NCI-H2107 treated with DMSO at 0.1 percent for 48 hours (cell line): Measurements from ENCODE around the gene ABO.
"Not testable (repeated sequence)": the region's sequence is repeated elsewhere in the genome, so short reads cannot be mapped to it uniquely, and the experiment has no call there.

ENCODE experiments used
- DNase-seq: peaks from one replicate; lab custom pipeline; 2025; ENCODE audit not compliant: unreplicated experiment; lab: John Stamatoyannopoulos, UW

Gene ABO

GRCh38 chr9:133290751-133291302 lies 15.8 kb upstream of the ABO start:
- DNase-seq, result no peak

- no peak for DNase-seq
These were observed 11.5 kb upstream of the ABO start for GRCh38 chr9:133286523-133286922.

DNA sequence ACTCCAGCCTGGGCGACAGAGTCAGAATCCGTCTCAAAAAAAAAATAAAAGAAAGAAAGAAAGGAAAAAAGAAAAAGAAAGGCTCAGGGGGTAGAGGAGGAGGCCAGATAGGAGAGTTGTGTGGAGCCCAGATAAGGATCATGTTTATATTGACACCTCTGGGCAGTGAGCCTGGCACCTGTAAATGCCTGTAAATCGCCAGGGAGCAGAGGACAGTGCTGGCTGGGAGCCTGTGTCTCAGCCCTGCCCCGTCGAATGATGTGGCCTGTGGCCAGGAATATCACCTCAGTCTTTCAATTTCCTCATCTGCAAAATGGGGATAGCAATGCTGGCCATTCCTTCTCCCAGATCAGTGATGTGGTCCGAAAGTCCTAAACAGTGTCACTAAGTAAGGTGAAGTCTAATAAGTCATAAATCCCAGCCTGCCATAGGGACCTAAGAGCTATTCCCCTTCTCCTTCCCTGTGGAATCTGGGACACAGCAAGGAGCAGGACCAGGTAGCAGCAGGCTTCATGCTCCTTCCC lies 10.3 kb upstream of the ABO start:
- DNase-seq, result no peak

- DNase-seq, result no peak
These were observed 9.4 kb upstream of the ABO start for GRCh38 chr9:133284362-133284761.

DNA sequence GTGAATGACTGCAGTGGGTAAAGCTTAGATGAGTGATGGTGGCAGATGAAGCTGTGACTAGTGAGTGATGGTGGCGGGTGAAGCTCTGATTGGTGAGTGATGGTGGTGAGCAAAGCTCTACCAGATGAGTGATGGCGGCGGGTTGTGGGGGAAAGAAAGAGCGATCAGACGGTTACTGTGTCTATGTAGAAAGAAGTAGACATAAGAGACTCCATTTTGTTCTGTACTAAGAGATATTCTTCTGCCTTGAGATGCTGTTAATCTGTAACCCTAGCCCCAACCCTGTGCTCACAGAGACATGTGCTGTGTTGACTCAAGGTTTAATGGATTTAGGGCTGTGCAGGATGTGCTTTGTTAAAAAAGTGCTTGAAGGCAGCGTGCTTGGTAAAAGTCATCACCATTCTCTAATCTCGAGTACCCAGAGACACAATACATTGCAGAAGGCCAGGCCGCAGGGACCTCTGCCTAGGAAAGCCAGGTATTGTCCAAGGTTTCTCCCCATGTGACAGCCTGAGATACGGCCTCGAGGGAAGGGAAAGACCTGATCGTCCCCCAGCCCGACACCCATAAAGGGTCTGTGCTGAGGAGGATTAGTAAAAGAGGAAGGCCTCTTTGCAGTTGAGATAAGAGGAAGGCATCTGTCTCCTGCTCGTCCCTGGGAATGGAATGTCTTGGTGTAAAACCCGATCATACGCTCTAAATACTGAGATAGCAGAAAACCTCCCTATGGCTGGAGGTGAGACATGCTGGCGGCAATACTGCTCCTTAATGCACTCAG lies 8.4 kb upstream of the ABO start:
- not testable (repeated sequence) for DNase-seq

DNA sequence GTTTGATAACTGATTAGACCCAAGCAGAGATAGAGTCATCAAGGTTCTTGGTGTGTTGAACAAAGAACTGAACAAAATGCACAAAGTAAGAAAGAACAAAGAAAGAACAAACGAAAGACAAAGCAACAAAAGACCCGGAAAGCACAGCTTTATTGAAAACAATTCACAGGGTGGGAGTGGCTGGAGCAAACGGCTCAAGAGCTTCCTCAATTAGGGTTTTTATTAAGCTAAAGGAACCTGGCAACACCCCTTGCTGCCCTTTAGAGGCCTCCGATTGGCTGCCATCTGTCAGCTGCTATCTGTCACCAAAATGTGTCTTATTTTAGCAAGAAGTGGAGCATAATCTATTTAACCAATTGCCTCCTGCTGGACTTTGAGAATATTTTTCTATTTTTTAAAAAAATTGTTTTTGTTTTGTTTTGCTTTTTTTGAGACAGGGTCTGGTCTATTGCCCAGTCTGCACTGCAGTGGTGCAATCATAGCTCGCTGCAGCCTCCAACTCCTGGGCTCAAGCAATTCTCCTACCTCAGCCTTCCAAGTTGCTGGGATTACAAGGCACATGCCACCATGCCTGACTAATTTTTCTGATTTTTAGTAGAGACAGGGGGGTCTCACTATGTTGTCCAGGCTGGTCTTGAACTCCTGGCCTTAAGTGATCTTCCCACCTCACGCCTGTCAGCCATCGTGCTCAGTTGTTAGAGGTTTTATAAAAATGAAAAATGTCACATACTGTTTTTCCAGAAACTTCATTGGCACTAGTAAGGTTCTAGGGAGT lies 7.7 kb upstream of the ABO start:
- no peak for DNase-seq

- DNase-seq, result no peak
These were observed 5.4 kb upstream of the ABO start for GRCh38 chr9:133280392-133280791.

- DNase-seq, result no peak
These were observed 3.4 kb upstream of the ABO start for GRCh38 chr9:133278161-133279114.

DNA sequence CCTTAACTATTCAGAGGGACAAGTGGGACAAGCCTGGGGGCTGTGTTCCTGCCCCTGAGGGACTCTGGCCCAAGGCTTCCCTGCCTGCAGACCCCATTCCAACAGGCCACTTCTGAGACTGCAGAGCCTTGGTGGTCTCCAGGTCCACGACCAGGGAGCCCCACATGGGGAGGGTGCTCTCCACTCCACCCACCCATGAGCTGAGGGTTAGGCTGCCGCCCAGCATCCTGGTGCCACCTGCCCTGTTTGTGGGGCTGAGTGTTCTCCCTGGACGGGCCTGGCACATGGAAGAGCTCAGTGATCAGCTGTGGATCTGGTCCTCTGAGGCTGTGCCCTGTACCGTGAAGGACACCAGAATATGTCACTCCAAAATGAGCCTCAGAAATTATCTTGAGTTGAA lies 2.5 kb upstream of the ABO start:
- DNase-seq, result no peak

DNA sequence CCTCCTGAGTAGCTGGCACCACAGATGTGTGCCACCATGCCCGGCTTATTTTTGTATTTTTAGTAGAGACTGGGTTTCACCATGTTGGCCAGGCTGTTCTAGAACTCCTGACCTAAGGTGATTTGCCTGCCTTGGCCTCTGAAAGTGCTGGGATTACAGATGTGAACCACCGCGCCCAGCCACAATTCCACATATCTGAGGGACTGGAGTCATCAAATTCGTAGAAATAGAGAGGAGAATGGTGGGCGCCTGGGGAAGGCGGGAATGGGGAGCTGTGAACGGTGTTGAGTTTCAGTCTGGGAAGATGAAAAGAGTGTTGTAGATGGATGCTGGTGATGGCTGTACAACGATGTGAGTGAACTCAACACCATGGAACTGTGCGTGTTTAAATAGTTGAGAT lies 1.9 kb upstream of the ABO start:
- no peak for DNase-seq

DNA sequence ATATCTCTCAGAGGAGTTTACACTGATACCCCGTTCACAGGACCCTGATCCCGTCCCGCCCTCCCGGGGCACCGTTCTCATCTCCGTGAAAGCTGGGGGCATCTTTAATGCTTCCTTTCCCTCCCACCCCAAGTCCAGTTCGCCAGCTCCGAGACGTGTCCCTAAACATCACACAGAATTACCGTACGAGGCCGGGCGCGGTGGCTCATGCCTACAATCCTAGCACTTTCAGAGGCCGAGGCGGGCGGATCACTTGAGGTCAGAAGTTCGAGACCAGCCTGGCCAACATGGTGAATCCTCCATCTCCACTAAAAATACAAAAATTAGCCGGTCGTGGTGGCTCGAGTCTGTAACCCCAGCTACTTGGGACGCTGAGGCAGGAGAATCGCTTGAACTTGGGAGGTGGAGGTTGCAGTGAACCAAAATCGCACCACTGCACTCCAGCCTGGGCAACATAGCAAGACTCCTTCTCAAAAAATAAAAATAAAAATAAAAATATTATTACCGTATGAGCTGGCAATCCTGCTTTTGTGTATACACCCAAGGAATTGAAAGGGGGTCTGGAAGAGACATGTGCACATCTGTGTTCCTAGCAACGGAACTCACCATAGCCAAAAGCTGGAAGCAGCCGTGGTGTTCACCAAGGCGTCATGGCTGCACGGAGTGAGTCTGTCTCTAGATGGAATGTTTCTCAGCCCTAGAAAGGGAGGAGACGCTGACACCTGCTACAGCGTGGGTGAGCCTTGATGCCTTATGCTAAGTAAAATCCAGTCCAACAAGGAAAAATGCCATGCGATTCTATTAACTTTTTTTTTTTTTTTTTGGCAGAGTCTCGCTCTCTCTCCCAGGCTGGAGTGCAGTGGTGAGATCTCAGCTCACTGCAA lies 1.2 kb upstream of the ABO start:
- DNase-seq, result no peak

DNA sequence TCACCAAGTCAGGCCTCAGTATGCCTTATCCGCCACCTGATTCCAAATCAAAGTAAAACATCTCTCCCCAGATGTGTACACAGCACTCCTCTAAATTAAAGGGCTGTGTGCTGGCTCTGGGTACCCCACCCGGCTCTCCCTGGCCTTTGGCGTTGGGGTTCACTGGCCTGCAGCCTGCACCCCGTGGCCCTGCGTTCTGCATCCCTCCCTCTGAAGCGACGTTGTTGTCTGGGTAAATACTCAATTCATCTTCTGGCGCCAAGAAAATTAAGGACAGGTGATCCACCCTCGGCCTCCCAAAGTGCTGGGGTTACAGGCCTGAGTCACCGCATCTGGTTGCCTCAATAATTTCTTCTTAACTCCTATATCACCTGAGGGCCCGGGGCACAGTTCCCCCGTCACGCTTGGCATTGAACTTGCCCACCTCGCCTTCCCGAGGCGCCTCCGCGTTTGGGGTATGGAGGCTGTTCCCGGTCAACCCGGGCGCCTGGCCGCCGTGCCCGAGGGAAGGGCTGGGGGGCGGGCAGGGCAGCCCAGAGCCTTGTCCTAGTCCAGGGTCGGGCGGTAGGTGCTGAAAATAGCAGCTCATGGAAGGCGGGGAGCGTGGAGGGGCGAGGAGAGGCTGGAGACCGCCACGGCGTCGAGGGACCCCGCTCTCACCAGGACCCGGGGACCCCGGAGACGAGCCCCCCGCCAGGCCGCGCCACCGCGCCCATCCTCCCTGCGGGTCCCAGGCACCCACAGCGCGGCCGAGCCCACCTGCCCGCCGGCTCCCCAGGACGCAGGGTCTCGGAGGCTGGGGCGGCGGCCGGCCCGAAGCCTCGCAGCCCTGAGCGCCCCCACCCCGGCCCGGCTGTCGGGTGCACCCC lies 531 bp downstream of the ABO start:
- no peak for DNase-seq

- no peak for DNase-seq
These were observed 1.2 kb downstream of the ABO start for GRCh38 chr9:133273819-133274218.

GRCh38 chr9:133273098-133273497 lies 1.9 kb downstream of the ABO start:
- no peak for DNase-seq

GRCh38 chr9:133269537-133270362 lies 5.3 kb downstream of the ABO start:
- no peak for DNase-seq

DNA sequence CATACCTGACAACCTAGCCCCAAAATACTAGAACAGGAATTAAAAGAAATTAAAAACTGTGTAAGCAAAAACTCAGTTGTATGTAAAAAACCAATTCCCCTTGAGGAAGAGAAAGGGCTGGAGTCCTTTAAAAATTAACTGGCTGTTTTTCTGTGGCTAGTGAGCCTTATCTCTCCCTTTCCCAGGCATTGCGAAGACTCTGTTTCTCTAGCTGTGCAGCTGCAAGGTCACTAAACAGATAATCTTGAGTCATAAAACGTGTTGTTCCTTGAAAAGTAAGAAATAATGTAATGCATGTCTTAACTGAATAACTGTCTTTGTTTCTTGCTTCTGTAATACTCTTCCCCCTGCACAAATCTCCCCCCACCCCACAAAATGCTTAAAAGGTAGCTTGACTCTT lies 5.9 kb downstream of the ABO start:
- not testable (repeated sequence) for DNase-seq

GRCh38 chr9:133268335-133269056 lies 6.5 kb downstream of the ABO start:
- DNase-seq, result no peak
